ENCODE data around the gene RANBP3.
"Not testable (repeated sequence)": the region's sequence is repeated elsewhere in the genome, so short reads cannot be mapped to it uniquely, and the experiment has no call there.

RANBP3 gene

DNA sequence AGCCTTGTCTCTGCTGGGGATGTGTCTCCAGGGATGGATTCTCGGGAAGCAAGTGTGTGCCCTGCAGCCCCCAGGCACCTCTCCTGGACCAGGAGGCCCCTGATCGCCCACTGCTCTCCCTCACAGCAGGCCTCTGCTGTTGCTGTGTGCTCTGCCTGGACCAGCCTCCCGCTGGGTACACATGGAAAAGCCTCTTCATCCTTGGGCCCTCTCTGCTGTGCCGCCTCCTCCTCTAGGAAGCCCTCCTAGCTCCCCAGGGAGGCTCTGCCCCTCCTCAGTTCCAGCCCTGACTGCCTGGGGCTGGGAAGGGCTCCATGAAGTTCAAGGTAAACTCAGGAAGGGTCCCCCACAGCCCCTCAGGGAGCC, 86.4 kb downstream of the RANBP3 start:
- Histone ChIP-seq H3K4me1 (ENCODE audit: insufficient read depth, poor library complexity, severe bottlenecking) (no peaks in the 10 kb centered on the region), H3K36me3 (ENCODE audit: low read depth) (peaks cover 5% of the 10 kb centered on the region; the same call in 1 of the 2 replicates), H3K9me3 (ENCODE audit: severe bottlenecking) (peaks cover 2% of the 10 kb centered on the region), H3K4me3 (ENCODE audit: severe bottlenecking) (no peak overlapping the region), H3K27me3 (ENCODE audit: insufficient read depth, poor library complexity, severe bottlenecking) (no peaks in the 10 kb centered on the region), H3K27ac (ENCODE audit: poor library complexity, severe bottlenecking) (no peak overlapping the region)
- ATAC-seq (ENCODE audit: low read depth), result peak; percentile 11; the same call in 1 of the 3 replicates
- no peak for DNase-seq (ENCODE audit: low spot score)
- TF ChIP-seq, protein P1, sequence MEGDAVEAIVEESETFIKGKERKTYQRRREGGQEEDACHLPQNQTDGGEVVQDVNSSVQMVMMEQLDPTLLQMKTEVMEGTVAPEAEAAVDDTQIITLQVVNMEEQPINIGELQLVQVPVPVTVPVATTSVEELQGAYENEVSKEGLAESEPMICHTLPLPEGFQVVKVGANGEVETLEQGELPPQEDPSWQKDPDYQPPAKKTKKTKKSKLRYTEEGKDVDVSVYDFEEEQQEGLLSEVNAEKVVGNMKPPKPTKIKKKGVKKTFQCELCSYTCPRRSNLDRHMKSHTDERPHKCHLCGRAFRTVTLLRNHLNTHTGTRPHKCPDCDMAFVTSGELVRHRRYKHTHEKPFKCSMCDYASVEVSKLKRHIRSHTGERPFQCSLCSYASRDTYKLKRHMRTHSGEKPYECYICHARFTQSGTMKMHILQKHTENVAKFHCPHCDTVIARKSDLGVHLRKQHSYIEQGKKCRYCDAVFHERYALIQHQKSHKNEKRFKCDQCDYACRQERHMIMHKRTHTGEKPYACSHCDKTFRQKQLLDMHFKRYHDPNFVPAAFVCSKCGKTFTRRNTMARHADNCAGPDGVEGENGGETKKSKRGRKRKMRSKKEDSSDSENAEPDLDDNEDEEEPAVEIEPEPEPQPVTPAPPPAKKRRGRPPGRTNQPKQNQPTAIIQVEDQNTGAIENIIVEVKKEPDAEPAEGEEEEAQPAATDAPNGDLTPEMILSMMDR (IDR thresholded peaks at IDR 0.05; ENCODE audit: poor library complexity, severe bottlenecking), result no peak

DNA sequence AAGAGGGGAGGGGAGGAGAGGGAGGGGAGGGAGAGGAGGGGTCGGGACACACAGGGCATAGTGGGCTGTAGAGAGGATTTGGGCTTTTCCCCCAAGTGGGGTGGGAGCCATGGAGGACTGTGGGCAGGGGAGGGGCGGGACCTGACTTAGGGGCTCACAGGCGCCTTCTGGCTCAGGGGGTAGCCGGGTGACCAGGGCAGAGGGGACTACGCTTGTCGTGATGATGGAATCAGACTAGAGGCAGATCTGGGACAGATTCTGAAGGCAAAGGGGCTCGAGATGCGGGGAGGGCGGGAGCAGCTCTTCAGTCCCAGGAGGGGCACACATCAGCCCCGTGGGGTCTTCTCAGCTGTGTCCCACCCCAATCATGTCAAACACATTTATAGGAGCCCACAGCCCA, 87.8 kb downstream of the RANBP3 start:
- no peak overlapping the region for H3K27ac ChIP-seq (ENCODE audit: poor library complexity, severe bottlenecking)
- no peak for ATAC-seq (ENCODE audit: low read depth)
- no peak for DNase-seq (ENCODE audit: low spot score)
- no peak overlapping the region for H3K4me3 ChIP-seq (ENCODE audit: severe bottlenecking)
- H3K36me3 ChIP-seq (ENCODE audit: low read depth), result no peaks in the 10 kb centered on the region
- no peaks in the 10 kb centered on the region for H3K4me1 ChIP-seq (ENCODE audit: insufficient read depth, poor library complexity, severe bottlenecking)
- no peaks in the 10 kb centered on the region for H3K27me3 ChIP-seq (ENCODE audit: insufficient read depth, poor library complexity, severe bottlenecking)
- peaks cover 2% of the 10 kb centered on the region for H3K9me3 ChIP-seq (ENCODE audit: severe bottlenecking)
- TF ChIP-seq, protein P1 (IDR thresholded peaks at IDR 0.05; ENCODE audit: poor library complexity, severe bottlenecking), result no peak

DNA sequence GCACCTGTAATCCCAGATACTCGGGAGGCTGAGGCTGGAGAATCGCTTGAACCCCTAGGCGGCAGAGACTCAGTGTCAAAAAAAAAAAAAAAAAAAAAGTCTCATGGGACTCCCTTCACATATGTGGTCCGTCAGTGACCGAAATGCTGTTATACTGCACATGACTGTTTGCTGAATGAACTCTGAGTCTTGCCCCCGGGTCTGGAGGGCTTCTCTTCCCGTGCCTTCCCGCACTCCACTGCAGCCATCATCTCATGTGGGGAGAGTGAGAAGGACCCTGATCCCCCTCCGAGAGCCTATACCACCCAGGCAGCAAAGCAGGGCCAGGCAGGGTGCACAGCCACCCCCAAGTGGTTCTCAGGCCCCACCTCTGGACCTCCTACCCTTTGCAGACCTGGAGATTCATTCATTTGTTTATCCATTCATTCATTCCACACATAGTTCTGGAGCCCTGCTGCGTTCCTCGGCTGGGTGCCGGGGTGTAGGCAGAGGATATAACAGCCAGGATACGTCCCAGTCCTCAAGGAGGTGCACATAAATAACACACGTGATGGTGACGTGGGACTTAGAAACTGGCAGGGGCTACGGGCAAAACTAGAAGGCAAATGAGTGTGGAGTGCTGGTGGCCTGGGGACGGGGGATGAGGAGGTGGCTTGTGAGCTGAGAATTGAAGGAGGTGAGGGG, 88.5 kb downstream of the RANBP3 start:
- Histone ChIP-seq H3K27ac (ENCODE audit: poor library complexity, severe bottlenecking) (no peak overlapping the region), H3K36me3 (ENCODE audit: low read depth) (no peaks in the 10 kb centered on the region), H3K9me3 (ENCODE audit: severe bottlenecking) (peaks cover 2% of the 10 kb centered on the region), H3K4me3 (ENCODE audit: severe bottlenecking) (no peak overlapping the region), H3K4me1 (ENCODE audit: insufficient read depth, poor library complexity, severe bottlenecking) (no peaks in the 10 kb centered on the region), H3K27me3 (ENCODE audit: insufficient read depth, poor library complexity, severe bottlenecking) (no peaks in the 10 kb centered on the region)
- DNase-seq (ENCODE audit: low spot score) (no peak), ATAC-seq (ENCODE audit: low read depth) (no peak)
- TF ChIP-seq, protein P1 (IDR thresholded peaks at IDR 0.05; ENCODE audit: poor library complexity, severe bottlenecking), result no peak

DNA sequence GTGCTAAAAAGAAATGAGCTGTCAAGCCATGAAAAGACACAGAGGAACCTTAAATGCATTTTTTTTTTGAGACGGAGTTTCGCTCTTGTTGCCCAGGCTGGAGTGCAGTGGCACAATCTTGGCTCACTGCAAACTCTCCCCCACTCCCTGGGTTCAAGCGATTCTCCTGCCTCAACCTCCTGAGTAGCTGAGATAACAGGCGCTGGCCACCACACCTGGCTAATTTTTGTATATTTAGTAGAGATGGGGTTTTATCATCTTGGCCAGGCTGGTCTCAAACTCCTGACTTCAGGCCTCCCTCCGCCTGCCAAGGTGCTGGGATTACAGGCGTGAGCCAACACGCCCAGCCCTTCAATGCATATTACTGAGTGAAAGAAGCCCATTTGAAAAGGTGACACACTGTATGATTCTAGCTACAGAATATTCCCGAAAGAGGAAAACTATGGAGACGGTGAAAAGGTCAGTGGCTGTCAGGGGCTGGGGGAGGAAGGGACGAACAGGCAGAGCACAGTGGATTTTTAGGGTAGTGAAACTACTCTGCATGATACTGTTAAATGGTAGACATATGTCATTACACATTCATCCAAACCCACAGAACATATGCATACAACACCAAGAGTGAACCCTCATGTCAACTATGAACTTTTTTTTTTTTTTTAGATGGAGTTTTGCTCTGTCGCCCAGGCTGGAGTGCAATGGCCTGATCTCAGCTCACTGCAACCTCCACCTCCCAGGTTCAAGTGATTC, 93.7 kb downstream of the RANBP3 start:
- not testable (repeated sequence) for H3K4me3 ChIP-seq (ENCODE audit: severe bottlenecking); H3K4me1 ChIP-seq (ENCODE audit: insufficient read depth, poor library complexity, severe bottlenecking); H3K27me3 ChIP-seq (ENCODE audit: insufficient read depth, poor library complexity, severe bottlenecking); ATAC-seq (ENCODE audit: low read depth); H3K36me3 ChIP-seq (ENCODE audit: low read depth); H3K9me3 ChIP-seq (ENCODE audit: severe bottlenecking); H3K27ac ChIP-seq (ENCODE audit: poor library complexity, severe bottlenecking); DNase-seq (ENCODE audit: low spot score)

DNA sequence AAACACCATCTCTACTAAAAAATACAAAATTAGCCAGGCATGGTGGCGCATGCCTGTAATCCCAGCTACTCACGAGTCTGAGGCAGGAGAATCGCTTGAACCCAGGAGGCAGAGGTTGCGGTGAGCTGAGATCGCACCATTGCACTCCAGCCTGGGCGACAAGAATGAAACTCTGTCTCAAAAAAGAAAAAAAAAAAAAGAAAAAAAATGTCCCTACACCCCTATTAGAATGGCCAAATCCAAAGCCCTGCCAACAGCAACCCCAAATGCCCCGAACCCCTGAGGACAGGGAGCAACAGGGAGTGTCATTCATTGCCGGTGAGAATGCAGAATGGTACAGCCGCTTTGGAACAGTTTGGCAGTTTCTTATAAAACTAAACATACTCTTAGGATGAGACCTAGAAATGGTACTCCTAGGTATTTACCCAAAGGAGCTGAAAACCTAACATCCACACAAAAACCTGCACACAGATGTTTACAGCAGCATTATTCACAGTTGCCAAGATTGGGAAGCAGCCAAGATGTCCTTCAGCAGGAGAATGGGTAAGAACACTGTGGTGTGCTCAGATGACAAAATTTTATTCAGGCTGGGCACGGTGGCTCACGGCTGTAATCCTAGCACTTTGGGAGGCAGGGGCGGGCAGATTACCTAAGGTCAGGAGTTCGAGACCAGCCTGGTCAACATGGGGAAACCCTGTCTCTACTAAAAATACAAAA, 94.6 kb downstream of the RANBP3 start:
- not testable (repeated sequence) for H3K4me3 ChIP-seq (ENCODE audit: severe bottlenecking); H3K36me3 ChIP-seq (ENCODE audit: low read depth); H3K4me1 ChIP-seq (ENCODE audit: insufficient read depth, poor library complexity, severe bottlenecking); H3K27ac ChIP-seq (ENCODE audit: poor library complexity, severe bottlenecking); H3K9me3 ChIP-seq (ENCODE audit: severe bottlenecking); H3K27me3 ChIP-seq (ENCODE audit: insufficient read depth, poor library complexity, severe bottlenecking); ATAC-seq (ENCODE audit: low read depth); DNase-seq (ENCODE audit: low spot score)

Data from RWPE2 (cell line).